ENCODE data around the gene SPEF1.

SPEF1 gene

DNA sequence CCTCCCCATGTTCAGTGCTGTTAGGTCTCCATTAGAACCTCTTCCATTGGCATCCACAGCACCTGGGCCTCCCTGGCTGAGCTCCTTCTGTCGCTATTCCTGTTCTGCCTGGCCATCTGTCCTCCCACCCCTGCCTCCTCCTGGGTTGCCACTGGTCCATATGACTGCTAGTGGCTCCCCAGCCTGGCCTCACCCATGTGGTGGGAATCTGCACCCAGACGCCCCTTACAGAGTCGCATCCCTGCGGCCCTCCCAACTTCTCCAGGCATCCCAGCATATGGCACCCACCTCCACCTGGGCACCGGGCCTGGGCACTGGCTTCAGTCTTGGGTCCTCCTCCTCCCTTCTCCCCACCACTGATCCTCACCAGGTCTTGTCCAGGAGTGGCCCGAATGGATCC lies 22.6 kb upstream of the SPEF1 start:
- Histone ChIP-seq H3K27me3 (ENCODE audit: control insufficient read depth, insufficient read depth, low read length) (no peaks in the 10 kb centered on the region), H3K9me3 (ENCODE audit: control insufficient read depth, insufficient read depth, low read length) (no peaks in the 10 kb centered on the region), H3K4me1 (ENCODE audit: control insufficient read depth, insufficient read depth, low read length) (peaks cover 23% of the 10 kb centered on the region), H3K9ac (ENCODE audit: low read depth, low read length) (no peak overlapping the region), H3K36me3 (ENCODE audit: control insufficient read depth, insufficient read depth, low read length) (peaks cover 26% of the 10 kb centered on the region), H3K4me3 (ENCODE audit: low read depth, low read length) (no peak overlapping the region)

DNA sequence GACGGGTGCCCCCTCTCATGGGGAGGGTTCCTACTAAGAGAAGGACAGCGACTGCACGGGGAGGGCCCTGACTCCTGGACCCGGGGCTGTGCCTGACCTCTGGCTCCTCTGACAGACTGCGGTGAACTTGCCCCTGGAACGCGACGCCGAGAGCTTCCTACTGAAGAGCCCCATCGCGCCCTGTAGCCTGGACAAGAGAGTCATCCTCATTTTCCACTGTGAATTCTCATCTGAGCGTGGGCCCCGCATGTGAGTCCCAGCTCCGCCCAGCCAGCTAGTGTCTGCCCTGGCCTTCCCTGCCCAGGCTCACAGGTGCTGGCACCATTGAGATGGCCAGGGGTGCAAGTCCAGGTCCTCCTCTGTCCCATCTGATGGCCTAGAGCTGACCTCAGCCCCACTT lies 22.0 kb upstream of the SPEF1 start:
- Histone ChIP-seq H3K36me3 (ENCODE audit: control insufficient read depth, insufficient read depth, low read length) (peaks cover 26% of the 10 kb centered on the region), H3K9me3 (ENCODE audit: control insufficient read depth, insufficient read depth, low read length) (no peaks in the 10 kb centered on the region), H3K9ac (ENCODE audit: low read depth, low read length) (no peak overlapping the region), H3K27me3 (ENCODE audit: control insufficient read depth, insufficient read depth, low read length) (no peaks in the 10 kb centered on the region), H3K4me1 (ENCODE audit: control insufficient read depth, insufficient read depth, low read length) (peaks cover 22% of the 10 kb centered on the region), H3K4me3 (ENCODE audit: low read depth, low read length) (no peak overlapping the region)

DNA sequence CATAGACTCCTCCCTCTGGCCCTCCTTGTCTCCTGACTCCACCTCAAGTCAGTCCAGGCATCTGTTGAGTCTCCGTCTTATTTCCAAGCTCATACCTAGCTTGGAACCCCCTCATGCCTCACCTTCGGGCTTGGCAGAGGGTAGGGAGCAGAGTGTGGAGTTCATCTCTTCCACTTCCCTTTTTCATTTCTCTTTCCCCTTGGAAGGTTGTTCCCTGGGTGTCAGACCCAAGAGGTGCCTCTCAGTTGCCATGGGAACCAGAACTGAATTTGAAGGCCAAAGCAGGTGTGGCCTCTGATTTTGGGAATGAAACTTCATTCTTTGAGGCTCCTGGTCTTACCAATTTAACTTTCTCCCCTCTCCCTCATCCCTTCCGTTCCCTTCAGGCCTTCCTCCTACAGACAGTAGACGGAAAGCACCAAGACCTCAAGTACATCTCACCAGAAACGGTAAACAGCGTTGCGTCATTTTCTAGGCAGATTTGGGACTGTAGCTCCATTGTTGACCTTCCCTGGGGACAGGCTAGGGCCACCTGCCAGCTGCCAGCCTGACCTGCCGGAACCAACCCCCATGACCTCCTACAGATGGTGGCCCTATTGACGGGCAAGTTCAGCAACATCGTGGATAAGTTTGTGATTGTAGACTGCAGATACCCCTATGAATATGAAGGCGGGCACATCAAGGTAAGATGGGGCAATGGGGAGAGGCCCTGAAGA lies 21.4 kb upstream of the SPEF1 start:
- Histone ChIP-seq H3K36me3 (ENCODE audit: control insufficient read depth, insufficient read depth, low read length) (peaks cover 26% of the 10 kb centered on the region), H3K27me3 (ENCODE audit: control insufficient read depth, insufficient read depth, low read length) (no peaks in the 10 kb centered on the region), H3K9me3 (ENCODE audit: control insufficient read depth, insufficient read depth, low read length) (no peaks in the 10 kb centered on the region), H3K9ac (ENCODE audit: low read depth, low read length) (no peak overlapping the region), H3K4me3 (ENCODE audit: low read depth, low read length) (no peak overlapping the region), H3K4me1 (ENCODE audit: control insufficient read depth, insufficient read depth, low read length) (peaks cover 19% of the 10 kb centered on the region)

DNA sequence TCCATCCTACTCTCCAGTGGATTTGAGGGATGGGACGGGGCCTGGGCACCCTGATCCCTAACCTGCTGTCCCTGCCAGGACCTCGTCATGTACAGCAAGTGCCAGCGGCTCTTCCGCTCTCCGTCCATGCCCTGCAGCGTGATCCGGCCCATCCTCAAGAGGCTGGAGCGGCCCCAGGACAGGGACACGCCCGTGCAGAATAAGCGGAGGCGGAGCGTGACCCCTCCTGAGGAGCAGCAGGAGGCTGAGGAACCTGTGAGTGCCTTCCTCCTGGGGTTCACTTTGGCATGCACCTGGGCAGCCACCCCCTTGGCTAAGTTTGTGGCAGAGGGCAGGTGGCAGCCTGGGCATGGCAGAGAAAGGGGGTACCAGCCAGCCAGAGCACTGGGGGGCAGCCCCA lies 20.6 kb upstream of the SPEF1 start:
- peaks cover 26% of the 10 kb centered on the region for H3K36me3 ChIP-seq (ENCODE audit: control insufficient read depth, insufficient read depth, low read length)
- peaks cover 6% of the 10 kb centered on the region for H3K27me3 ChIP-seq (ENCODE audit: control insufficient read depth, insufficient read depth, low read length)
- H3K4me1 ChIP-seq (ENCODE audit: control insufficient read depth, insufficient read depth, low read length) = peaks cover 13% of the 10 kb centered on the region
- no peaks in the 10 kb centered on the region for H3K9me3 ChIP-seq (ENCODE audit: control insufficient read depth, insufficient read depth, low read length)
- no peak overlapping the region for H3K4me3 ChIP-seq (ENCODE audit: low read depth, low read length)
- no peak overlapping the region for H3K9ac ChIP-seq (ENCODE audit: low read depth, low read length)

DNA sequence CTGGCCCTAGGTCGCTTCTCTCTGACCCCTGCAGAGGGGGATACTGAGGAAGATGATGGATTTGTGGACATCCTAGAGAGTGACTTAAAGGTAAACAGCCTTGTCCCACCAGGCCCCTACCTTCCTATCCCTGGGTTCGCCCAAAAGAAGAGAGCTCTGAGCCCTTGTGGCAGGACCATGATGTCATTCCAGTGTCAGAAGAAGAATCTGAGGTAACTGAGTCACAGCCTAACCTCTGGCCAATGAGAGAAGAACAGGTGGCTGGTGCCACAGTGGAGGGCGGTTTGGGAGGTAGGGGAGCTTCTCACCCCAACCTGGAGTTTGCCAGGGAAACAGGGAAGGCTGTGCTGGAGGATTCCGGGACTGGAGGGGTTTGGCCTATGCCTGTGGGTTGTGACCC lies 20.1 kb upstream of the SPEF1 start:
- H3K27me3 ChIP-seq (ENCODE audit: control insufficient read depth, insufficient read depth, low read length) = peaks cover 9% of the 10 kb centered on the region
- peaks cover 14% of the 10 kb centered on the region for H3K4me1 ChIP-seq (ENCODE audit: control insufficient read depth, insufficient read depth, low read length)
- H3K36me3 ChIP-seq (ENCODE audit: control insufficient read depth, insufficient read depth, low read length) = peaks cover 26% of the 10 kb centered on the region
- H3K9ac ChIP-seq (ENCODE audit: low read depth, low read length) = no peak overlapping the region
- no peaks in the 10 kb centered on the region for H3K9me3 ChIP-seq (ENCODE audit: control insufficient read depth, insufficient read depth, low read length)
- H3K4me3 ChIP-seq (ENCODE audit: low read depth, low read length) = no peak overlapping the region

DNA sequence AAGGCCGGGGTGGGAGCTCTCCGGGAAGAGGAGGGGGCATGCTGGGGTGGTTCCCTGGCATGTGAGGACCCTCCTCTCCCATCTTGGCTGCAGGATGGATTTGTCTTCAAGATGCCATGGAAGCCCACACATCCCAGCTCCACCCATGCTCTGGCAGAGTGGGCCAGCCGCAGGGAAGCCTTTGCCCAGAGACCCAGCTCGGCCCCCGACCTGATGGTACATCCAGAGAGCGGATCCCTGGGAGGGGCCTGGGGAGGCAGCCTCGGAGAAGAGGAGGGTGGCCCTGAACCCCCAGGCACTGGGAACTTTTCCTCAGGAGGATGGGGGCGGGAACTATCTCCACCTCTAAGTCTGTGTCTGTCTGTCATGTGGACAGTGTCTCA lies 19.6 kb upstream of the SPEF1 start:
- Histone ChIP-seq H3K27me3 (ENCODE audit: control insufficient read depth, insufficient read depth, low read length) (peaks cover 9% of the 10 kb centered on the region), H3K4me1 (ENCODE audit: control insufficient read depth, insufficient read depth, low read length) (peaks cover 12% of the 10 kb centered on the region), H3K9ac (ENCODE audit: low read depth, low read length) (no peak overlapping the region), H3K9me3 (ENCODE audit: control insufficient read depth, insufficient read depth, low read length) (no peaks in the 10 kb centered on the region), H3K4me3 (ENCODE audit: low read depth, low read length) (no peak overlapping the region), H3K36me3 (ENCODE audit: control insufficient read depth, insufficient read depth, low read length) (peaks cover 26% of the 10 kb centered on the region)

DNA sequence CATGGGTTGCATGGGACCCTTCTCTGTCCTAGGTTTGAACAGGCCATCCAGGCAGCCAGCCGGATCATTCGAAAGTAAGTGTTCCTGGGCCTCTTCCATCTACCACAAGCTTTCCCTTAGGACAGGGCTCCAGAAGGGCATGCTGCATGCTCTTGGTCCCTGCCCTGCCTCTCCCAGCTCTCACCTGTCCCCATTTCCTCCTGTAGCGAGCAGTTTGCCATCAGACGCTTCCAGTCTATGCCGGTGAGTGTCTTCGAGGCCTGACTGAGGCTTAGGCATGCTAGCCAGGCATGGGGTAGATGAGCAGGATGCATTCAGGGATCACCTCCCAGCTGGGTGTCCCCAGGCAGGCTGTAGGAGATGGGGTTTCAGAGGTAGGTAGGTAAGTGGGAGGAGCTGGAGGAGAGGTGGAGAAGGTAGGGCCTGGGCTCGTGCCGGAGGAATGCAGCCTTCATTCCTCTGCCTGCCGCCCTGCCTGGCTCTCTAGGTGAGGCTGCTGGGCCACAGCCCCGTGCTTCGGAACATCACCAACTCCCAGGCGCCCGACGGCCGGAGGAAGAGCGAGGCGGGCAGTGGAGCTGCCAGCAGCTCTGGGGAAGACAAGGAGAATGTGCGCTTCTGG lies 19.1 kb upstream of the SPEF1 start:
- Histone ChIP-seq H3K27me3 (ENCODE audit: control insufficient read depth, insufficient read depth, low read length) (peaks cover 9% of the 10 kb centered on the region), H3K4me1 (ENCODE audit: control insufficient read depth, insufficient read depth, low read length) (peaks cover 12% of the 10 kb centered on the region), H3K4me3 (ENCODE audit: low read depth, low read length) (no peak overlapping the region), H3K9me3 (ENCODE audit: control insufficient read depth, insufficient read depth, low read length) (no peaks in the 10 kb centered on the region), H3K9ac (ENCODE audit: low read depth, low read length) (no peak overlapping the region), H3K36me3 (ENCODE audit: control insufficient read depth, insufficient read depth, low read length) (peaks cover 26% of the 10 kb centered on the region)

DNA sequence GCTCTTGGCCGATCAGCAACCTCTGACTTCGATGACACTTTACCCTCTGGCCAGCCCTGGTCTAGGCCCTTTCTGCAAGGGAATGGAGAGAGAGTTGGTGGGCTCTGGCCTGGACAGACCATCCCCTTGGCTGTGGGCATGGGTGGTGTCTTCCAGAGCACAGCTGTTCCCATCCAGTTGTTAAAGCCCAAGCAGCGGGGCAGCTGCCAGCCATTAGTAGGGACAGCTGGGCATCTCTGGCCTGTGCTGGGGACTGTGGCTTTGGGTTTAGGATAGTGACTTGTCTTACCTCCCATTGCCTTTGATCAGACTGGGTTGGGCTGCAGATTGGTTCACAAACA lies 17.6 kb upstream of the SPEF1 start:
- no peak overlapping the region for H3K9ac ChIP-seq (ENCODE audit: low read depth, low read length)
- H3K36me3 ChIP-seq (ENCODE audit: control insufficient read depth, insufficient read depth, low read length) = peaks cover 21% of the 10 kb centered on the region

DNA sequence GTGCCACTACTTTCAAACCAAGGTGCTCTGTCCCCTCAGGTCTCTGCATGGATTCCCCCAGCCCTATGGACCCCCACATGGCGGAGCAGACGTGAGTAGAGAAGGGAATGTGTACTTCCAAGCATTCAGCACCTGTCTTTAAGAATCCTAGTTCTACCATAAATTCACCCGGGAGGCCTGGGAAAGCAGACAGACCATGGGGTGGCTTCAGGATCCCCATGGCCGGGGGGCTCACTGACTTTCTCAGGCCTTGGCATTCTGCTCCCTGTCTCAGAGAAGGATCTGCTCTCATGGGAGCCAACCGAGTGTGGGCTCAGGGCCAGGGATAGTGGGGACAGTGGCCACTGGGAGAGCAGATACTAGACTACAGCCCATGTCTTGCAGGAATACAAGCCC lies 17.1 kb upstream of the SPEF1 start:
- Histone ChIP-seq H3K36me3 (ENCODE audit: control insufficient read depth, insufficient read depth, low read length) (peaks cover 16% of the 10 kb centered on the region), H3K27me3 (ENCODE audit: control insufficient read depth, insufficient read depth, low read length) (peaks cover 9% of the 10 kb centered on the region), H3K9ac (ENCODE audit: low read depth, low read length) (no peak overlapping the region), H3K4me3 (ENCODE audit: low read depth, low read length) (no peak overlapping the region), H3K4me1 (ENCODE audit: control insufficient read depth, insufficient read depth, low read length) (peaks cover 12% of the 10 kb centered on the region), H3K9me3 (ENCODE audit: control insufficient read depth, insufficient read depth, low read length) (no peaks in the 10 kb centered on the region)

More for the DNA sequence above, 17.6 kb upstream of the SPEF1 start:
- Histone ChIP-seq H3K4me3 (ENCODE audit: low read depth, low read length) (no peak overlapping the region), H3K27me3 (ENCODE audit: control insufficient read depth, insufficient read depth, low read length) (peaks cover 9% of the 10 kb centered on the region), H3K9me3 (ENCODE audit: control insufficient read depth, insufficient read depth, low read length) (no peaks in the 10 kb centered on the region), H3K4me1 (ENCODE audit: control insufficient read depth, insufficient read depth, low read length) (peaks cover 12% of the 10 kb centered on the region)

DNA sequence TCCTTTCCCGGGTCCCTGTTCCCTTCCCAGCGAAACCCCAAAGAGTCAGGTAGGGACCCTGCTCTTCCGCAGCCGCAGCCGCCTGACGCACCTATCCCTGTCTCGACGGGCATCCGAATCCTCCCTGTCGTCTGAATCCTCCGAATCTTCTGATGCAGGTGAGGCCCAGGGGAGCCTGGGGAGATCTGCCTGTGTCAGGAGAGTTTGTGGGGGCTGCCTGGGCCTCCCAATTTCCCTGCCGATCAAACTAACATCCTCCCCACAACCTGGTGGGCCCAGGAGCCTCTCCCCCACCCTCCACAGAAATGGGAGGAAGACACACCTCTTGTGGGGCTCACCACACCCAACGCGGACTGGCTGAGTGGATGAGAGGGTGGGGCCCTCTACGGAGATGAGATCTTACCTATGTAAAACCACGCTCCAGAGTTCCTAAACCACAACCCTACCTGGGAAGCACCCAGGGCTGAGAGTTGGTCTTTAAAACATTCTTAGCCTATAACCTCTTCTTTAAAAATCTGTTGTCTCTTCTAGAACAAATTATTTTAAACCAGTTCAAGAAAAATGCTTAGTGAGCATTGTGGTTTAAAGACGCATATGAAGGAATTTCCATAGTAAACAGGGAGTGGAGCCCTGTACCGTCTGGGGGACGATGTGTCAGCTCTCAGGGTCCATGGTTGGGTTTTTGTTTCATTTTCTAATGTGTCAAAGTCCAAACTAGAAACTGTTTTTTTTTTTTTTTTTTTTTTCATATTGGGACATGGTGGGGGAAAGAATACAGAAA lies 16.5 kb upstream of the SPEF1 start:
- H3K9ac ChIP-seq (ENCODE audit: low read depth, low read length) = no peak overlapping the region
- peaks cover 10% of the 10 kb centered on the region for H3K36me3 ChIP-seq (ENCODE audit: control insufficient read depth, insufficient read depth, low read length)
- peak overlapping the region; percentile 79 for H3K4me3 ChIP-seq (ENCODE audit: low read depth, low read length)
- H3K4me1 ChIP-seq (ENCODE audit: control insufficient read depth, insufficient read depth, low read length) = peaks cover 12% of the 10 kb centered on the region
- H3K27me3 ChIP-seq (ENCODE audit: control insufficient read depth, insufficient read depth, low read length) = peaks cover 9% of the 10 kb centered on the region
- no peaks in the 10 kb centered on the region for H3K9me3 ChIP-seq (ENCODE audit: control insufficient read depth, insufficient read depth, low read length)

DNA sequence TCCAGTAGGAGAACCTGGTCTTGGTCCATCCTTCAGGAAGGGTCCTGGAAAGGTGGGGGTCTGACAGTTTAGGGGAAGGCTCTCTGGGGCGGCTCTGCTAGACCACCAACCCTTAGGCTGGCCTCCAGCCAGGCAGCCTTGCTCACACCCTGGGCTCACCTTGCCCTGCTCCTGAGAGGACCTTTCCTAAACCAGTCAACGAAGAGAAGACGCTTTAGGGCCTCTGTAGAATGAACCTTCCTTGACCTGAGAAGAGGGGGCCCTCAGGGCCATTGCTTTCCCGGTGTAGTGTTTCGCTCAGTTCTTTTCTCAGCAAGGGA lies 15.9 kb upstream of the SPEF1 start:
- Histone ChIP-seq H3K4me1 (ENCODE audit: control insufficient read depth, insufficient read depth, low read length) (peaks cover 12% of the 10 kb centered on the region), H3K9me3 (ENCODE audit: control insufficient read depth, insufficient read depth, low read length) (no peaks in the 10 kb centered on the region), H3K27me3 (ENCODE audit: control insufficient read depth, insufficient read depth, low read length) (peaks cover 9% of the 10 kb centered on the region), H3K36me3 (ENCODE audit: control insufficient read depth, insufficient read depth, low read length) (peaks cover 5% of the 10 kb centered on the region), H3K4me3 (ENCODE audit: low read depth, low read length) (peak overlapping the region; percentile 79), H3K9ac (ENCODE audit: low read depth, low read length) (no peak overlapping the region)
